Cardiac fibroblast (primary cell): ENCODE data around the gene NUPR1.
A peak's percentile ranks its signal among the peaks of the same experiment; 100 is the strongest.

Experiments
- DNase-seq, 2 donors: peaks; one replicate each; pipeline versions ENCODE4 v3.0.0 to v3.0.0-alpha.2; 2010; ENCODE audit warnings: low read depth in 2 of 2
- H3K4me3 ChIP-seq, 2 donors: replicated peaks in 1 of 2; 1 replicate in 1 of 2; 2 replicates in 1 of 2; pipeline ENCODE4 v1.5.1; 2011; ENCODE audit warnings: low read depth in 2 of 2, low read length in 2 of 2, mild to moderate bottlenecking in 2 of 2, moderate library complexity in 1 of 2
- CTCF ChIP-seq: IDR thresholded peaks from one replicate; pipeline ENCODE4 v1.5.1; 2011; ENCODE audit warnings: low read depth, mild to moderate bottlenecking, low read length, inconsistent platforms

The NUPR1 gene

DNA sequence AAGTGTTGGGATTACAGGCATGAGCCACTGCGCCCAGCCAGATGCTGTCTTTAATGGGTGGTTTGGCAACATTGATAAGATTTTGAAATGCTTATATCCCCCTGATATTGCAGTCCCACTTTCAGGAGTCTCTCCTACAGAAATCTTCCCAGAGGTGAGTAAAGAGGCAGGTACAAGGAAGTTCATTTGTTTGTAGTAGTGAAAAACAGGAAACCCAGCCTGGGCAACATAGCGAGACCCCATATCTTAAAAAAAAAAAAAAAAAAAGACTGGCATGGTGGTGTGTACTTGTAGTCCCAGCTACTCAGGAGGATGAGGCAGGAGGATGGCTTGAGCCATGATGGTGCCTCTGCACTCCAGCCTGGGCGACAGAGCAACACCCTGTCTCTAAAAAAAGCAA is 6.2 kb upstream of the NUPR1 start:
- no peak for DNase-seq
- H3K4me3 ChIP-seq, result no peak overlapping the region
- no peak for TF ChIP-seq CTCF

DNA sequence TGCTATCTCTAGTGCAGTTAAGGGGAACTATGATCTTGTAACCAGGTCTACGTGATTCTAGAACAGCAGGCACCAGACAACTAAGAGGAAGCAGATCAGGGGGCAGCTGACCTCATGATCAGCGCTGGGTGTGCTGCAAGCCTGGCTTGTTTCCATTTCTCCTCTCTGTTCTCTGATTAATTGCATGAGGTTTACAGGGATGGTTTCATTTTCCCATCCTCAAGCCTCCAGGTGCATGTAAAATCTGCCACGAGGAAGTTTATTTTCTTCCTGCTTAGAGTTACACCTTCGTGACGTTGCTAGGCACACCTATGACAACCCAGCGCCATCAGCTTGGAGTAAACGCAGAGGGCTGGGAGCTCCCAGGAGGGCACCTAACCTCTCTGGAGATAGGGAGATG is 4.3 kb upstream of the NUPR1 start:
- no peak for DNase-seq
- TF ChIP-seq CTCF, result no peak
- no peak overlapping the region for H3K4me3 ChIP-seq

- DNase-seq, result no peak
- H3K4me3 ChIP-seq, result no peak overlapping the region
- no peak for TF ChIP-seq CTCF
Observed at GRCh38 chr16:28542646-28543045, 3.9 kb upstream of the NUPR1 start.

DNA sequence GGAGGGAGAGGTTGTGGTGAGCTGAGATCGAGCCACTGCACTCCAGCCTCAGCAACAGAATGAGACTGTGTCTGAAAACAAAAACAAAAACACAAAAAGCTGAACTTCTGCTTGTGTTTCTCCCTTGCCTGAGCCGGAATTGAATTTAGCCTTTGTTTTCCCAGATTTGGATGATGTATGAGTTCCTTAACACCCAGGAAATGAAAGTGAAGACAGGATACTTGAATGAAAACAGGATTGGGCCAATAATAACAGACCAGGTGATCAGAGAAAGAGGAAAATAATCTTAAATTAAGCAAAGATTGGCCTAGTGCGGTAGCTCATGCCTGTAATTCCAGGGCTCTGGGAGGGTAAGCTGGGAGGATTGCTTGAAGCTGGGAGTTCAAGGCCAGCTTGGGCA is 1.6 kb upstream of the NUPR1 start:
- DNase-seq, result no peak
- H3K4me3 ChIP-seq, result no peak overlapping the region
- no peak for TF ChIP-seq CTCF

DNA sequence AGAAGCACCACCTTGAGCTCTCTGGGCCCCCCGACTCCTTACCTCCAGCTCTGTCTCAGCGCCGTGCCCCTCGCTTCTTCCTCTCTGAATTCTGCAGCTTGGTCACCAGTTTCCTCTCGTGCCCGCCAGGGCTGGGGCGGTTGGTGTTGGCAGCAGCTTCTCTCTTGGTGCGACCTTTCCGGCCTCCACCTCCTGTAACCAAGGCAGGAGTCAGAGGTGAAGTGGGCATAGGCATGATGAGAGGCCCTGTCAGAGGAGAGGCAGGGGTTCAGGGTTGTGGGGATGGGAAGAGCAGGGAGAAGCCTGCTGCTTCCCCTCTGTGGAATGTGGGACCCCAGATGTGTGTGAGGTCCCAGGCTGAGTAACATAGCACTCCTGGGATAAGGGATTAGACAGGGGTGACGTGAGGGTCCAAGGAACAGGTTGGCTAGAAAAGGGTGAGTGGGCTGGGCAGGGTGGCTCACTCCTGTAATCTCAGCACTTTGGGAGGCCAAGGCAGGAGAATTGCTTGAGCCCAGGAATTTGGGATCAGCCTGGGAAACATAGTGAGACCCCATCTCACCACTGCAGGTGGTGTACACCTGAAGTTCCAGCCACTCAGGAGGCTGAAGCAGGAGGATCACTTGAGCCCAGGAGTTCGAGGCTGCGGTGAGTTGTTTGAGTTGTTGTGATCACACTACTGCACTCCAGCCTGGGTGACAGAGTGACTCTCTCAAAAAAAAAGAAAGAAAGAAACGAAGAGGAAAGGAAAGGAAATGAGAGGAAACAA is 626 bp downstream of the NUPR1 start:
- no peak for DNase-seq
- TF ChIP-seq CTCF, result no peak
- H3K4me3 ChIP-seq, result peak overlapping the region; percentile 65 to 67

DNA sequence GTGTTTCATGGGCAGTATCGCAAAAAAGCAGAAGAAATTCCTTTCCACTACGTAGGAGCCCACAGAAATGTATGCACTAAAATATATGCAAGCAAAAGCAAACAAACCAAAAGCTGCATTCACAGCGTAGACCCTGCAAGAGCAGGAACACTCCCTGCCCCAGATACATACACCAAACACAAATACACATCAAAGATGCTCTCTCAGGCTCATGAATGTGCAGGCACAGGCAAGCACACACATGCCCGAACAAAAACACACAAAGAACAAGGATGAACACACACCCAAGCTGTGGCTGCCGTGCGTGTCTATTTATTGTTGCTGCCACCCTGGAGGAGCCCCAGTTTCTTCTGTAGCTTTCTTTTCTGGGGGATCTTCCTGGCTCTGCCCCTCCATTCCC is 1.7 kb downstream of the NUPR1 start:
- peak overlapping the region; percentile 65 to 67 for H3K4me3 ChIP-seq
- TF ChIP-seq CTCF, result no peak
- no peak for DNase-seq
